Inflammatory macrophage treated with lipopolysaccharide for 4 hours (primary cell): ENCODE measurements around the gene GYG1.
"Not testable (repeated sequence)": the region's sequence is repeated elsewhere in the genome, so short reads cannot be mapped to it uniquely, and the experiment has no call there.

ENCODE experiments used
- DNase-seq: peaks from one replicate; pipeline ENCODE4 v3.0.0-alpha.2; 2020

GYG1 gene

GRCh38 chr3:148991219-148992026 lies at the start of gene GYG1:
TSS of gene GYG1 (plus strand) at chr3:148991540. CDS start at chr3:148991641, 101 bp downstream.
- DNase-seq, result peak; percentile 78

- DNase-seq, result peak; percentile 89
Measured at GRCh38 chr3:148943506-148944205, 47.7 kb upstream of the GYG1 start.

DNA sequence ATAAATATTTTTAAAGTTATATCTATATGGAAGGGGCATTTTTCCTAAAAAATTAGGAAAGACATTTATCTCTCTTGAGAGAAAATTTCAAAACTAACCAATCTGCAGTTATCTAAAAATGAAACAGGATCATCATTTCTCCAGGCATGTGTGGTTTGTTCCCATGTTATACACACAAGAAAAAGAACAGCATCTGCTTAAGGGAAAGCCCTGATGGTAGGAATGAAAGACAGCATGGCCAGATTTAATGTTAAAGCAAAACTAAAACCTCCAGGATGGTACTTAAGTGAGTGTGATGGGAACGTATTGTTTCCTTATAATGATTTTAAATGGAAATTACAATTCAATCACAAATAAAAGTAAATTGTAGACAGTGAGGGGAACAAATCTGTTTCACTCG lies 46.2 kb upstream of the GYG1 start:
- no peak for DNase-seq

DNA sequence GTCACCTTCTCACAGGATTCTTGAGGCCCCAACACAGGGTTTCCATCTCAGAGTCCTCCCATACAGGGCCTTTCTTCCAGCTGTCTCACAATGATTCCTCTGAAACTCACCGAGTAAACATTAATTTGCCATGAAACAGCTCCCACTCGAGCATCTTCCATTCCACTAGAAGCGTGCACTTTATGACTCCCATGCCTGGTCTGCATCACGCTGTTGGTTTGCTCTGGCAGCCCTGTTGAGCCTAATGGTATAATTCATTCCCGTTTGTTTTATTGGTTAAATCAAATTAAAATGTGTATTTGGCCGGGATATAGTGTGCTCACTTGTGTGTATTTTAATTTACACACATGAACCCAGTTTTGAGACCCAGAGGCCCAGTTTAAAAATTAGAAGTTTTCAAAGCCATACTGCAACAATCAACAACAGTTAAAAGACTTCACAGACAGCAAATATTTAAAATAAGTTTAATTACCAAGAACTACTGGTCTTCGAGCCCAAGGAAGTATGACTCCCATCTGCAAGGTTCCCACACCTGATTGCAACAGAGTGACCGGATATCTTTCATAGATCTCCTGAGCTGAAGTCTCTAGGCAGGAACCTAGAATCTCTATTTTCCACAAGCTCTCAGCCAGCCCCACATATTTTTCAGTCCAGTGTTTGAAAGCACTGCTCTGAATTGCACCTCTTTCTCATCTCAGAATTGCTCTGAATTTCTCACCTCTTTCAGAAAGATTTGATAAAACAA lies 42.3 kb upstream of the GYG1 start:
- no peak for DNase-seq

- no peak for DNase-seq
Measured at GRCh38 chr3:148950806-148951205, 40.5 kb upstream of the GYG1 start.

- DNase-seq, result no peak
Measured at GRCh38 chr3:148951599-148952361, 39.6 kb upstream of the GYG1 start.

DNA sequence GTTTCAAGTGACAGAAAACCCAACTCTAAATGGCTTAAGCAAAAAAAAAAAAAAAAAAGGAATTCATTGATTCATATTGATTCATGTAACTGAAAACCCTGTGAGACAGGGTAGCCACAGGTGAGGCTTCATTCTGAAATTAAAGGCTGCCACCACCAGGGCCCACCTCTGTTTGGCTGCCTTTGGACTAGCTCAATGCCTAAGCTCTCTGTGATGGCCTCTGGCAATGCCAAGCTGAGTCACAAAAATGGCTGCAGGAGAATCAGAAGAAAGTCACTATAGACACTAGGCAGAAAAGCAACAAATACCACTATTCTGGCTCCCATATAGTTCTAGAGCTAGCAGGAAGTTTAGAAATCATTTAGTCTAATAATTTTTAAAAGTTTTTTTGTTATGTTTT lies 38.2 kb upstream of the GYG1 start:
- DNase-seq, result no peak

DNA sequence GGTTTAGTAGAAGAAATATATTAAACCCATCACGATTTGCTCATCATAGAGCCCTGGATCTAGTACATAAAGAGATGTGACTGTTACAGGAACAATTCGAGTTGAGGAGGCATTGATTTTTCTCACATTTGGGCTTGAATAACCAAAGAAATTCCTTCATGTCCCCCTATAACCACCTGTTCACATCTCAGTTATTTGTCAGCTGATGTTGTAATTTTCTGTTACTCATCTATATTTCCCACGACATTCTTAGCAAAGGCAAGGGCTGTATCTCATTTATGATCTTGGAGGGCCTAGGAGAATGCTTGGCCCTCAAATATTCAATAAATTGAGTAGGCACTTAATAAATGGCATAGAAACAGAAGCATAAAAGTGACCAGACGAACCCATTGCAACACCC lies 36.4 kb upstream of the GYG1 start:
- no peak for DNase-seq

DNA sequence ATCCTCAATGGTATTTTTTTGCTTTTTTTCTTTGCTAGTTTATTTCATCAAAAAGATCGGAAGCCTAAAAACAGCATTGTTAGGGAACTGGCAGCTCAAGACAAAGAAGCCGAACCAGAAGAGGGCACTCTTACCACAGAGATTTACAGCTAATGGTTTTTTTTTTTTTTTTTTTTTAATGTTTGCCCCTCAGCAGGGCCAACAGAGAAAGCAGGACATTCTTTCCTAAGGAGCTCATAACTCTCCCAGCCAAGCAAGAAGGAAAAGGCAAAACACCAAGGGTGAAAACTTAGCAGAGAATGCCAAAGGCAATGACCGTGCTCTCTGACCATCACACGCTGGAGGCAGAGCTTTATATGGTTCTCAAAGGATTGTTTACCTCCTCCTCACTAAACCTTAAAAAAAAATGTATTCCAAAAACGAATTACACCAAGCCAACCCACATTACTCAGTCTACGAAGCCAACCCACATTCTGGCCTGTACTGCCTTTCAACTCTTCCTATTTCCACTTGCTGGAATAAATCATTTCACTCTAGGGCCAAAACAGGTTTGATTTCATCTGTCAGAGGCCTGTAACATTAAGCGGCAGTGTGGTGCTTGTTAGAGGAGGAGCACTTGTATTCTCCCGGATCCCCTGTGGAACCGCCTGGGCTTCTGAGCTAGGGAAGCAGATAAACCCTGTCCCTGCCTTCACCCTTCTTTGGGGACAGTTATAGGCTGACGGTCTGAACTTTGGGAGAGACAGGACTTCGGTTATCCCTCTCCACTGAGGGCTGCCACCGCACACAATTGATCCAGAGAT lies 35.6 kb upstream of the GYG1 start:
- peak; percentile 51 for DNase-seq

DNA sequence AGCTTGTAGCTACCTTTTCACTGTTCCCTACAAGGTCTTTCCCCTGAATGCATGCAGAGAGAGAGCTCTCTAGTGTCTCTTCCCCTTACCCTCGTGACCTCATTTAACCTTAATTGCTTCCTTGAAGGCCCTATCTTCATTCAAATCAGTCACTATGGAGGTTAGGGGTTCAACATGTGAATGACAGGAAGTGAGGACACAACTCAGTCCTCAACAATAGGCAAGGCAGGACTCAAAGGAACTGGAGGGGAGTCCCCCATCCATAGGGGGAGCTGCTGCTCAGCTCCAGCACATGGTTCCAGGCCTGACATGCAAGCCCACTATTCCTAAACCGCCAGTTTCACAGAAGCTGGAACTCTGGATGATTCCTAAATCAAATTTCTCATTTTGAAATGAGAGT lies 33.8 kb upstream of the GYG1 start:
- peak; percentile 39 for DNase-seq

- no peak for DNase-seq
Measured at GRCh38 chr3:148958696-148959095, 32.6 kb upstream of the GYG1 start.

GRCh38 chr3:148962513-148962912 lies 28.8 kb upstream of the GYG1 start:
- peak; percentile 59 for DNase-seq

GRCh38 chr3:148964809-148965208 lies 26.5 kb upstream of the GYG1 start:
- DNase-seq, result no peak

DNA sequence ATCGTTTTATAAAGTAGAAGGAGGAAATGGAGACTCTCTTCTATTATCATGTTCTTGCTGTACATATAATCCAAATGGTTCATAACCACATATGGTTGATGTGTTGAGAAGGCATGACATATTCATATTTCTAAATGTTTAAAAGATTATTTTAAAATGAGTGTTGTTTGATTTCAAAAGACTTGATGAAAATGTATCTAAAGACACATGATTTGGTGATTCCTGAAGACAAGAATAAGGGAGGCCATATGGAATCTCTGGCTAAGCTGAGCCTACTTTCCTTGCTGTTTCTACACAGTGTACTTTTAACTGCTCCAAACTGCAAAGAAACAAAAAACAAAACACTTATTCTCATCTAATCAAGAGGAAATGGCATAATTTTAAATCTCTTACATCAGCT lies 23.0 kb upstream of the GYG1 start:
- no peak for DNase-seq

GRCh38 chr3:148970271-148970670 lies 21.1 kb upstream of the GYG1 start:
- DNase-seq, result no peak

DNA sequence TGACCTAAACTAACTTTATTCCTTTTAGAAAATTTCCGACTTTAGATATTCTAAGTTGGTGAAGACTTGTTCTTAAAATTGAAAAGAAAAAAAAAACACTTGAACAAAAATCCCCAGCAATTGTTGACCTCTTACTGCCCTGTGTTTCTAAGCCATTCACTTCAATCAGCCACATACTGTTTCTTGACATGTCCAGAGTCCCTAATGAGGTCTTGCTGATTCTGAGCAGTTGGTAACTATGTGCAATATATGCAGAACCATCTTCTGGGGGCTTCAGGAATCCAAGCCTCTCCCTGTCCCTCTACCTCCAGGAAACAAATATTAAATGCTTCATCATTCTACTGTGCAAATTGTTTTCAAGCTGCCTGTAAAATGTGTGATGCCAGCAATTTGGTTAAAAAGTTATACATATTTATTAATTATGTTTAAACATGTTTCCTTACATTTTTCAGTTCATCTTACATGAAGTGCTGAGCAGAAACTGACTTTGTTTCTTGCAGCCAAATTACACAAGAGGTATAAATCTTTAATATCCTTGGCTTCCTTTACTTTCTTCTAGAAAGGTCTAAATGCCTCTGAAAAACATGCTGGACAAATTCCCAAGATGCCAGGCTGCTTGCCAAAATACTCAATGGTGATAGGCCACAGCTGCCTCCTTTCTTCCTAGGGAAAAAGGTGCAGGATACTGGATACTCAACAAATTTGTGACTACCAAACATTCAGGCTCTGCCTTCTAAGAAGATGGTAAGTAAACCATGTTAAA lies 19.8 kb upstream of the GYG1 start:
- DNase-seq, result no peak

DNA sequence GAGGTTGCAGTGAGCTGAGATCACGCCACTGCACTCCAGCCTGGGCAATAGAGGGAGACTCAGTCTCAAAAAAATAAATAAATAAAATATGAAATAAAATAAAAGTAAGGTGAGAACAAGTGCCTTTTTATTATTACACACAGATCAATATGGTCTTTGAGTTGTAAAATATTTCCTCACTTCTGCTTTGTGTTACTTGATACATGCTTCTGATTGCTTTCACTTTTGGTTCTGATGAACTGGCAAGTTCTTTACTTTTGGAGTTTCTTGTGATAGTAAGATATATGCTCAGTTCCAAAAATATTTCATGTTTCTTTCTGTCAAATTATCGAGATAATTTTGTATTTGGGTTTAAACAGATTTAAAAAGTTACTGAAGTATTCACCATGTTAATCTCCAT lies 16.6 kb upstream of the GYG1 start:
- peak; percentile 65 for DNase-seq

GRCh38 chr3:148975248-148975647 lies 16.1 kb upstream of the GYG1 start:
- DNase-seq, result no peak

- no peak for DNase-seq
Measured at GRCh38 chr3:148975696-148976095, 15.6 kb upstream of the GYG1 start.

DNA sequence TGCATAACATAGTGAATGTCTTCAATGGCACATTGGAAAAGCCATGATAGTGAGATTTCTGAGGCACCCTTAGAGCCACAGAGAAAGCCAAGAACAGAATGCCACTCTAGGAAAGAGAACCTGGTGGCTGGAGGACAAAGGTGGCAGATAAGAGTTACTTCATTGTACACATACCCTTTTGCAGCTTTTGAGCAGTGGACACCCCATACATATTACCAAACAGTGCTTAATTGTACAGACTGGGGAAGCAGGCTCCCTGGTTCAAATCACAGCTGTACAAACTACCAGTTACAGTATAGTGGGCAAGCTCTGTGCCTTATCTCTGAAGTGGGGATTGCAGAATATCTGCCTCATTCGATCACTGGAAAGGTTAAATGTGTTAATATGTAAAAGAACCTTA lies 10.1 kb upstream of the GYG1 start:
- DNase-seq, result no peak

DNA sequence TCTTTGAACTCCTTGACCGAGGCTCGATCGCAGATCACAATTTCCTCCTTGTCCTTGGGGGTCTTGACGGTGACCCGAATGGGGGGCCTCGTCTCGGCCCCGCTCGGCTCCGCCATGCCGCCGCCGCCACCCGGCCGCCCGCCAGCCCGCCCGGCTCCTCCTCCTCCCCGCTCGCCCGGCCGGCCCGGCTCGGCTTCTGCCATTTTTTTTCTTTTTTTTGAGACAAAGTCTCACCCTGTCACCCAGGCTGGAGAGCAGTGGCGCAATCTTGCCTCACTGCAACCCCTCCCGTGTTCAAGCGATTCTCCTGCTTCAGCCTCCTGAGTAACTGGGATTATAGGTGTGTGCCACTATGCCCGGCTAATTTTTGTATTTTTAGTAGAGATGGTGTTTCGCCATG lies 3.8 kb upstream of the GYG1 start:
- not testable (repeated sequence) for DNase-seq
